Measurements from ENCODE around the gene SLC10A1. TPM values are rescaled to one million over a fixed set of nuclear protein-coding genes. Genes with fewer than 3 reads are reported as not detected.

SLC10A1 gene
- total and polyA plus RNA-seq, 2 experiments from 2014 or later: not detected

DNA sequence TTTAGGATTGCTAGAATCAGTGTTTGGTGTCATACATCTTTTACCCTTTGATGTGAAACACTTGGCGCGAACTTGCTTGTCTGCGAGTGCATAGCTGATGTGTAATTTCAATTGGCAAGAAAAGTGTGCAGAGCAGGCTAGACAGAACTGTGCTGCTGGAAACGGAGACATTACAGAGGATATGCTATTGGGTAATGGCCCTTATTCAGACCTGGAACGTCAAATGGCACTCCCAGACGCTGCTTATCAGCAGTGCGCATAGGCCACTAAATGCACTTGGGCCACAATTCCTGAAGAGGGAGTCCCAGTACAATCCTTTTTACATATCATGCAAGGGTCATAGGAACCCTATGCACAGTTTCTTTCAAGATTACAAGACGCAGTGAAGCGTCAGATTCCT, 15.7 kb upstream of the SLC10A1 start:
- Histone ChIP-seq H3K9me3 (ENCODE audit: low read depth) (no peaks in the 10 kb centered on the region), H3K4me1 (ENCODE audit: insufficient read depth) (no peaks in the 10 kb centered on the region), H3K27me3 (replicated peaks; ENCODE audit: insufficient read depth) (peaks cover 65% of the 10 kb centered on the region), H3K4me2 (ENCODE audit: unreplicated experiment) (no peak overlapping the region), H3K79me2 (ENCODE audit: insufficient read depth) (no peaks in the 10 kb centered on the region), H3K4me3 (no peak overlapping the region), H4K20me1 (ENCODE audit: insufficient read depth) (no peaks in the 10 kb centered on the region), H3K36me3 (ENCODE audit: low read depth) (no peaks in the 10 kb centered on the region), H3F3A (ENCODE audit: insufficient read depth) (no peaks in the 10 kb centered on the region), H3K9me2 (ENCODE audit: insufficient read depth) (no peaks in the 10 kb centered on the region), H3K27ac (no peak overlapping the region), H3K9ac (no peak overlapping the region), H2AFZ (no peak overlapping the region)
- DNase-seq: no peak
- 51 to 56% methylated on average over 9 of the region's 9 CpGs for WGBS, 2 experiments (ENCODE audit: low coverage in 1 of 2, low lambda C conversion rate in 2 of 2, missing lambda C conversion rate in 2 of 2)
- TF ChIP-seq EZH2phosphoT487 (IDR thresholded peaks at IDR 0.05; ENCODE audit: insufficient read depth, low read depth) (no peak), EZH2 (IDR thresholded peaks at IDR 0.05; ENCODE audit: insufficient read depth, poor library complexity, severe bottlenecking) (no peak)
- in situ Hi-C loops (cut with MboI): loop anchor here (25.0 kb wide), 1 partner anchor 500 kb away; no protein-coding TSS in a partner anchor

DNA sequence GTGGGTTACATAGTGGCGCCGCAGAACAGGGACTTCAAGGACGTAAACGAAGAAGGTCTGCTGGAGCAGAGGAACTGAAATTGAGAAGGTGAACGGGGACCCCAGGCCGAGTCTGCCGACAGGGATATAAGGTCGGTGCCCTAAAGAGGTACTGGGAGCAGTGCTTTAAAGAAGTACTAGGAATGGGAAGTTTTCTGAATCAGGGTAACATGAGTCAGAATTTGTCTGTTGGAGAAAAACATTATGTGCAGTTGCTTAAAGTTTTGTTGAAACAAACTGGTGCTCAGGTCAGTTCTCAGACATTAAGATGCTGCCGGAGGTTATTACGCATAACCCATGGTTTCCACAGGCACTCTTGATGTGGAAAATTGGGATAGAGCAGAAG, 14.8 kb upstream of the SLC10A1 start:
- no peaks in the 10 kb centered on the region for H3K4me1 ChIP-seq (ENCODE audit: insufficient read depth)
- H3K27ac ChIP-seq: no peak overlapping the region
- no peak for DNase-seq
- no peaks in the 10 kb centered on the region for H3K9me3 ChIP-seq (ENCODE audit: low read depth)
- H3K79me2 ChIP-seq (ENCODE audit: insufficient read depth): no peaks in the 10 kb centered on the region
- in situ Hi-C loops (cut with MboI): loop anchor here (25.0 kb wide), 1 partner anchor 500 kb away; no protein-coding TSS in a partner anchor
- no peaks in the 10 kb centered on the region for H3K36me3 ChIP-seq (ENCODE audit: low read depth)
- peaks cover 63% of the 10 kb centered on the region for H3K27me3 ChIP-seq (replicated peaks; ENCODE audit: insufficient read depth)
- no peaks in the 10 kb centered on the region for H3F3A ChIP-seq (ENCODE audit: insufficient read depth)
- no peak overlapping the region for H3K4me2 ChIP-seq (ENCODE audit: unreplicated experiment)
- WGBS, 2 experiments (ENCODE audit: low coverage in 1 of 2, low lambda C conversion rate in 2 of 2, missing lambda C conversion rate in 2 of 2): 58 to 59% methylated on average over 10 of the region's 10 CpGs
- TF ChIP-seq EZH2phosphoT487 (IDR thresholded peaks at IDR 0.05; ENCODE audit: insufficient read depth, low read depth): no peak
- no peak for TF ChIP-seq EZH2 (IDR thresholded peaks at IDR 0.05; ENCODE audit: insufficient read depth, poor library complexity, severe bottlenecking)
- no peak overlapping the region for H2AFZ ChIP-seq
- H3K9me2 ChIP-seq (ENCODE audit: insufficient read depth): no peaks in the 10 kb centered on the region
- no peaks in the 10 kb centered on the region for H4K20me1 ChIP-seq (ENCODE audit: insufficient read depth)
- no peak overlapping the region for H3K9ac ChIP-seq
- no peak overlapping the region for H3K4me3 ChIP-seq

DNA sequence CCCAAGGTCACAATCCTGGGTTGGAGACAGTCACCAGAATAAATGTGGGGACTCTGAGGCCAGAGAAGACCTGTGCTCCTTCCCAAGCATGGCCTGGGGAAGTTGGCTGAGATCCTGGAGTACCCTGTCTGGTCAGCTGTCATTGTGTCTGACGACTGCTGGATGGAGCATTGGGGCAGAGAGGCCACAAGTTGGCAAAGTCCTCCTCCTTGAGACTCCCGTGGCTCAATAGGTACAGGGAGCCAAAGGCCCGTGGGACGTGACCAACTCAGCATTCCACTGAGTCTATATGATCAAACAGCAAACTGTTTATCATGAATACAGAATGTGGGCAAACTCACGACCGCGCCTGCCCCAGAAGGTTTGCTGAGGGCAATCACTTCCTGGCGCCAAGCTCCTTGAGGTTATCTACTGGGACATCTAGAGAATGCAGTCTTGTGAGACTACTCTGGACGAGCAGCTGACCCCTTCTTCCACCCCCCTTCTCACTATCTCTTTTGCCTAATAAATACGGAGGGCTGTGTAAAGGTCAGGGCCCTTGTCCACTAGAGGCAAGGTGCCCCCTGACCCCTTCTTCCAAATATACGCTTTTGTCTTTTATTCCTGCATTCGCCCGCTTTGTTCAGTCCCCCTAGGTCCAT, 14.3 kb upstream of the SLC10A1 start:
- in situ Hi-C loops (cut with MboI): loop anchor here (25.0 kb wide), 1 partner anchor 501 kb away; no protein-coding TSS in a partner anchor
- no peaks in the 10 kb centered on the region for H3K79me2 ChIP-seq (ENCODE audit: insufficient read depth)
- no peaks in the 10 kb centered on the region for H3K9me2 ChIP-seq (ENCODE audit: insufficient read depth)
- H3K27ac ChIP-seq: no peak overlapping the region
- no peaks in the 10 kb centered on the region for H3K4me1 ChIP-seq (ENCODE audit: insufficient read depth)
- TF ChIP-seq EZH2 (IDR thresholded peaks at IDR 0.05; ENCODE audit: insufficient read depth, poor library complexity, severe bottlenecking): no peak
- TF ChIP-seq EZH2phosphoT487 (IDR thresholded peaks at IDR 0.05; ENCODE audit: insufficient read depth, low read depth): no peak
- no peaks in the 10 kb centered on the region for H4K20me1 ChIP-seq (ENCODE audit: insufficient read depth)
- H2AFZ ChIP-seq: no peak overlapping the region
- no peak overlapping the region for H3K4me2 ChIP-seq (ENCODE audit: unreplicated experiment)
- 55 to 56% methylated on average over 13 of the region's 13 CpGs for WGBS, 2 experiments (ENCODE audit: low coverage in 1 of 2, low lambda C conversion rate in 2 of 2, missing lambda C conversion rate in 2 of 2)
- H3K27me3 ChIP-seq (replicated peaks; ENCODE audit: insufficient read depth): peaks cover 58% of the 10 kb centered on the region
- no peak overlapping the region for H3K4me3 ChIP-seq
- H3K9ac ChIP-seq: no peak overlapping the region
- DNase-seq: no peak
- H3K36me3 ChIP-seq (ENCODE audit: low read depth): no peaks in the 10 kb centered on the region
- H3K9me3 ChIP-seq (ENCODE audit: low read depth): no peaks in the 10 kb centered on the region
- H3F3A ChIP-seq (ENCODE audit: insufficient read depth): no peaks in the 10 kb centered on the region

DNA sequence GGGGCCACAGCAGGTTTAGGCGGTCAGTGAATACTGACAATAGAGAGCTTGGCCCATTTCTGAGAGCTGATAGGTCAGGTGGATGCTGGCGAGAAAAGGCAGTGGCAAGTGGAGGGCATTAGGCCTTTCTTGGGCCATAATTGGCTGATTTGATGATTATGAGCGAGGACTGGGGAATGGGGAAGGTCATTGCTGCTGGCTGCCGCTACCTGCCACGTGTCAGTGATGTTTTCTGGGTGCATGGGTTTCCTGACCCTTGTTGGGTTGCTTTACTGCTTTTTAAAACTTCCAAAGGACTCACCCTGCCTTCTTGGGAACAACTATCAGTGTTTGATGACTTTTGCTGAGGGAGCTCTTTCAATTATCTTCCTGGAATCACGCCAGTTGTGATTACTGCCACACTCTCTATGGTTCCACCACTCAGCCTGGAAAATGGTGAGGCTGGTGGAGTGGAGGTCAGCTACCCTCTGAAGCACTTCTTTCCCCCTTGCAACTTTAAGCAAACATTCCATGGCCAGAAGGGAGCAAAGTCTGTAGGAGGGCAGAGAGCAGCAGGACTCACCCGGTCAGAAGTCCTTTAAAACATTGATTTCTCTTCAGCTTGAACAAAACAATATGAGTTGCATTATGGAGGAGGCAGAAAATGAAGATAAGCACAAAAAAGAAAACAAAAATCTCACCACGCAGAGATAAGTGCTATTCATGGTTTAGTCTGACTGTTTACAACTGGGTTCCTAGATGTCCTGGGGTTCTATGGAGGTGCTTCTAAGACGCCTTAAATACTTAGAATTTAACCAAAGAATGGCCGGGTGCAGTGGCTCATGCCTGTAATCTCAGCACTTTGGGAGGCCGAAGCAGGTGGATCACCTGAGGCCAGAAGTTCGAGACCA, 12.1 kb upstream of the SLC10A1 start:
- Histone ChIP-seq H3K9ac (no peak overlapping the region), H3K9me2 (ENCODE audit: insufficient read depth) (no peaks in the 10 kb centered on the region), H4K20me1 (ENCODE audit: insufficient read depth) (no peaks in the 10 kb centered on the region), H3K36me3 (ENCODE audit: low read depth) (no peaks in the 10 kb centered on the region), H3K27me3 (replicated peaks; ENCODE audit: insufficient read depth) (peaks cover 36% of the 10 kb centered on the region), H3K4me2 (ENCODE audit: unreplicated experiment) (no peak overlapping the region), H3K9me3 (ENCODE audit: low read depth) (no peaks in the 10 kb centered on the region), H3K79me2 (ENCODE audit: insufficient read depth) (no peaks in the 10 kb centered on the region), H2AFZ (no peak overlapping the region), H3K4me3 (no peak overlapping the region), H3F3A (ENCODE audit: insufficient read depth) (no peaks in the 10 kb centered on the region), H3K27ac (no peak overlapping the region), H3K4me1 (ENCODE audit: insufficient read depth) (no peaks in the 10 kb centered on the region)
- WGBS, 2 experiments (ENCODE audit: low coverage in 1 of 2, low lambda C conversion rate in 2 of 2, missing lambda C conversion rate in 2 of 2): 50 to 59% methylated on average over 12 of the region's 12 CpGs
- TF ChIP-seq EZH2phosphoT487 (IDR thresholded peaks at IDR 0.05; ENCODE audit: insufficient read depth, low read depth): no peak
- TF ChIP-seq EZH2 (IDR thresholded peaks at IDR 0.05; ENCODE audit: insufficient read depth, poor library complexity, severe bottlenecking): no peak
- in situ Hi-C loops (cut with MboI): loop anchor here (25.0 kb wide), 1 partner anchor 503 kb away; no protein-coding TSS in a partner anchor
- no peak for DNase-seq

Measured in GM23248 (cell line).